OCI-LY1 (cell line): ENCODE results near the gene FAM3D.

Source experiments
- H2AFZ ChIP-seq: fragments of 200-600 bp; sonication (generic), shearing (Covaris generic); 2 replicates; pipeline ENCODE4 v1.6.0; 2014; ENCODE audit warnings: antibody characterized with exemption, mild to moderate bottlenecking, low read length
- H3F3A ChIP-seq: fragments of 200-600 bp; sonication (generic), shearing (Covaris generic); 2 replicates; pipeline ENCODE4 v1.6.0; 2014; ENCODE audit warnings: mild to moderate bottlenecking, antibody characterized with exemption, low read length, moderate library complexity; ENCODE audit not compliant: insufficient read depth
- H3K27ac ChIP-seq: fragments of 200-600 bp; sonication (generic); 2 replicates; pipeline ENCODE4 v1.5.1; 2014; ENCODE audit warnings: low read length, mixed run types, mild to moderate bottlenecking, low read depth; ENCODE audit not compliant: poor library complexity, severe bottlenecking
- H3K27me3 ChIP-seq: fragments of 200-600 bp; sonication (generic); 2 replicates; pipeline ENCODE4 v1.6.0; 2014; ENCODE audit warnings: antibody characterized with exemption, mild to moderate bottlenecking, low read length, moderate library complexity; ENCODE audit not compliant: insufficient read depth
- H3K36me3 ChIP-seq: fragments of 200-600 bp; sonication (generic); 2 replicates; pipeline ENCODE4 v1.6.1; 2014; ENCODE audit warnings: mild to moderate bottlenecking, antibody characterized with exemption, low read length, moderate library complexity, mixed read lengths; ENCODE audit not compliant: insufficient read depth
- H3K4me1 ChIP-seq: fragments of 200-600 bp; sonication (generic); 2 replicates; pipeline ENCODE4 v1.5.1; 2014; ENCODE audit warnings: mild to moderate bottlenecking, low read length, moderate library complexity; ENCODE audit not compliant: insufficient read depth, severe bottlenecking
- H3K4me2 ChIP-seq: fragments of 200-600 bp; sonication (generic), shearing (Covaris generic); 2 replicates; pipeline ENCODE4 v1.6.1; 2014; ENCODE audit warnings: low read length
- H3K4me3 ChIP-seq: fragments of 200-600 bp; sonication (generic); 2 replicates; pipeline ENCODE4 v1.5.1; 2014; ENCODE audit warnings: low read length, low read depth, mild to moderate bottlenecking, mixed read lengths; ENCODE audit not compliant: poor library complexity, severe bottlenecking
- H3K79me2 ChIP-seq: fragments of 200-600 bp; shearing (Covaris generic); 2 replicates; pipeline ENCODE4 v1.6.1; 2016; ENCODE audit warnings: mixed run types, low read length, mixed read lengths; ENCODE audit not compliant: insufficient read depth
- H3K9ac ChIP-seq: fragments of 200-600 bp; sonication (generic), shearing (Covaris generic); 2 replicates; pipeline ENCODE4 v1.6.1; 2014; ENCODE audit warnings: mild to moderate bottlenecking, low read length, mixed read lengths
- H3K9me2 ChIP-seq: fragments of 200-600 bp; sonication (generic), shearing (Covaris generic); 2 replicates; pipeline ENCODE4 v1.6.1; 2014; ENCODE audit warnings: low read depth, mild to moderate bottlenecking, low read length, mixed read lengths
- H3K9me3 ChIP-seq: fragments of 200-600 bp; shearing (Covaris generic); 2 replicates; pipeline ENCODE4 v1.6.1; 2014; ENCODE audit warnings: low read length, mixed read lengths
- H4K20me1 ChIP-seq: fragments of 200-600 bp; sonication (generic), shearing (Covaris generic); 2 replicates; pipeline ENCODE4 v1.6.0; 2016; ENCODE audit warnings: mild to moderate bottlenecking, low read length; ENCODE audit not compliant: insufficient read depth
- CTCF ChIP-seq: fragments of 200-600 bp; sonication (generic), shearing (Covaris generic); IDR thresholded peaks from 2 replicates; pipeline ENCODE4 v1.5.1; 2017; ENCODE audit warnings: mild to moderate bottlenecking, antibody characterized with exemption, low read length, moderate library complexity, mixed read lengths
- EZH2 ChIP-seq: fragments of 200-600 bp; sonication (generic), shearing (Covaris generic); IDR thresholded peaks from 2 replicates; pipeline ENCODE4 v1.8.0; 2017; ENCODE audit warnings: borderline replicate concordance, mixed run types, mild to moderate bottlenecking, antibody characterized with exemption, low read length, moderate library complexity, mixed read lengths

FAM3D gene

GRCh38 chr3:58609990-58610389, 56.6 kb downstream of the FAM3D start:
- H4K20me1 ChIP-seq = no peaks in the 10 kb centered on the region
- no peaks in the 10 kb centered on the region for H3K79me2 ChIP-seq
- H3K4me1 ChIP-seq = no peaks in the 10 kb centered on the region
- no peaks in the 10 kb centered on the region for H3K27me3 ChIP-seq
- no peak overlapping the region for H3K4me3 ChIP-seq
- no peak for TF ChIP-seq EZH2
- TF ChIP-seq CTCF = no peak
- no peak overlapping the region for H3K9ac ChIP-seq
- H3K36me3 ChIP-seq = no peaks in the 10 kb centered on the region
- no peaks in the 10 kb centered on the region for H3K9me3 ChIP-seq
- H2AFZ ChIP-seq = no peak overlapping the region
- no peak overlapping the region for H3K27ac ChIP-seq
- no peaks in the 10 kb centered on the region for H3K9me2 ChIP-seq
- no peaks in the 10 kb centered on the region for H3F3A ChIP-seq
- H3K4me2 ChIP-seq = no peak overlapping the region

GRCh38 chr3:58608648-58609047, 57.9 kb downstream of the FAM3D start:
- no peaks in the 10 kb centered on the region for H3K9me2 ChIP-seq
- H4K20me1 ChIP-seq = no peaks in the 10 kb centered on the region
- no peak overlapping the region for H3K4me3 ChIP-seq
- TF ChIP-seq CTCF = no peak
- TF ChIP-seq EZH2 = no peak
- H2AFZ ChIP-seq = no peak overlapping the region
- no peak overlapping the region for H3K4me2 ChIP-seq
- no peaks in the 10 kb centered on the region for H3K9me3 ChIP-seq
- no peak overlapping the region for H3K9ac ChIP-seq
- H3F3A ChIP-seq = no peaks in the 10 kb centered on the region
- H3K4me1 ChIP-seq = no peaks in the 10 kb centered on the region
- H3K79me2 ChIP-seq = no peaks in the 10 kb centered on the region
- H3K36me3 ChIP-seq = no peaks in the 10 kb centered on the region
- H3K27ac ChIP-seq = no peak overlapping the region
- H3K27me3 ChIP-seq = no peaks in the 10 kb centered on the region

GRCh38 chr3:58607816-58608215, 58.8 kb downstream of the FAM3D start:
- Histone ChIP-seq H3K36me3 (no peaks in the 10 kb centered on the region), H3K9me2 (no peaks in the 10 kb centered on the region), H2AFZ (no peak overlapping the region), H3K4me1 (no peaks in the 10 kb centered on the region), H4K20me1 (no peaks in the 10 kb centered on the region), H3K9me3 (no peaks in the 10 kb centered on the region), H3F3A (no peaks in the 10 kb centered on the region), H3K9ac (no peak overlapping the region), H3K4me2 (no peak overlapping the region), H3K27me3 (no peaks in the 10 kb centered on the region), H3K4me3 (no peak overlapping the region), H3K27ac (no peak overlapping the region), H3K79me2 (no peaks in the 10 kb centered on the region)
- no peak for TF ChIP-seq CTCF
- no peak for TF ChIP-seq EZH2
